ENCODE measurements around the gene CHMP2A. TPM values are rescaled to one million over a fixed set of nuclear protein-coding genes. Genes with fewer than 3 reads are reported as not detected.
"Not testable (repeated sequence)": the region's sequence is repeated elsewhere in the genome, so short reads cannot be mapped to it uniquely, and the experiment has no call there.

CHMP2A gene
- total RNA-seq, 4 donors from 2014 or later, result 100.0 to 155 (median 126) TPM

- TF ChIP-seq CTCF (IDR thresholded peaks at IDR 0.05) (peak in 1 of 4 experiments; percentile 12), POLR2AphosphoS5 (IDR thresholded peaks at IDR 0.05) (no peak)
- peak overlapping the region; percentile 86 to 97 (median 94) for H3K27ac ChIP-seq
- 0% methylated on average over 5 of the region's 92 CpGs; no CpG with 5 or more reads in 1 of the 2 donors for WGBS, 2 donors (ENCODE audit: low coverage in 1 of 2)
- peaks cover 9 to 43% of the 10 kb centered on the region in 2 donors for H3K36me3 ChIP-seq
- H3K4me3 ChIP-seq, result peak overlapping the region; percentile 76 to 86
- peak; percentile 60 for ATAC-seq
- H3K4me1 ChIP-seq, result peaks cover 5 to 53% (median 22%) of the 10 kb centered on the region in 3 donors
- no peaks in the 10 kb centered on the region for H3K9me3 ChIP-seq
- peaks cover 9% of the 10 kb centered on the region for H3K27me3 ChIP-seq
Observed at GRCh38 chr19:58544591-58545285, 10.2 kb downstream of the CHMP2A start.

GRCh38 chr19:58543826-58544590 lies 10.9 kb downstream of the CHMP2A start, which contains the start of gene TRIM28:
TRIM28 (plus strand) TSS chr19:58544064; CDS start chr19:58544758, 694 bp downstream.
- Histone ChIP-seq H3K36me3 (peaks cover 7 to 36% of the 10 kb centered on the region in 2 donors), H3K27me3 (peaks cover 16% of the 10 kb centered on the region), H3K4me3 (peak within 1 kb of the TSS; percentile 76 to 86), H3K4me1 (peaks cover 5 to 49% (median 22%) of the 10 kb centered on the region in 3 donors), H3K9me3 (no peaks in the 10 kb centered on the region), H3K27ac (peak within 1 kb of the TSS; percentile 86 to 97 (median 94))
- WGBS, 2 donors (ENCODE audit: low coverage in 1 of 2), result 0 to 7% methylated on average over 3 to 5 of the region's 73 CpGs
- peak; percentile 97 for ATAC-seq
- peak; percentile 99 for TF ChIP-seq POLR2A (IDR thresholded peaks at IDR 0.05)
- peak; percentile 98 for TF ChIP-seq POLR2AphosphoS5 (IDR thresholded peaks at IDR 0.05)
- TF ChIP-seq EP300 (IDR thresholded peaks at IDR 0.05), result no peak
- TF ChIP-seq CTCF (IDR thresholded peaks at IDR 0.05), result peak in 2 of 4 experiments; percentile 5 to 26

GRCh38 chr19:58542641-58543372 lies 12.1 kb downstream of the CHMP2A start:
- H3K36me3 ChIP-seq, result peaks cover 0 to 24% of the 10 kb centered on the region in 2 donors
- WGBS, 2 donors (ENCODE audit: low coverage in 1 of 2), result 75 to 84% methylated on average over 3 to 5 of the region's 18 CpGs
- H3K27ac ChIP-seq, result peak overlapping the region; percentile 86 to 97 (median 94)
- peaks cover 5 to 47% (median 27%) of the 10 kb centered on the region in 3 donors for H3K4me1 ChIP-seq
- ATAC-seq, H3K9me3 ChIP-seq: not testable (repeated sequence)
- peak overlapping the region in 1 of 2 donors; percentile 86 for H3K4me3 ChIP-seq
- peaks cover 28% of the 10 kb centered on the region for H3K27me3 ChIP-seq

GRCh38 chr19:58539169-58539559 lies 15.7 kb downstream of the CHMP2A start:
- H3K27ac ChIP-seq, H3K36me3 ChIP-seq, ATAC-seq, H3K4me3 ChIP-seq, H3K9me3 ChIP-seq: not testable (repeated sequence)
- Histone ChIP-seq H3K4me1 (peaks cover 0 to 18% (median 5%) of the 10 kb centered on the region in 3 donors), H3K27me3 (peaks cover 44% of the 10 kb centered on the region)

GRCh38 chr19:58538257-58539168 lies 16.4 kb downstream of the CHMP2A start:
- peaks cover 44% of the 10 kb centered on the region for H3K27me3 ChIP-seq
- WGBS, 2 donors (ENCODE audit: low coverage in 1 of 2), result 0 to 10% methylated on average over 1 to 7 of the region's 55 CpGs
- TF ChIP-seq EP300 (IDR thresholded peaks at IDR 0.05) (no peak), POLR2AphosphoS5 (IDR thresholded peaks at IDR 0.05) (no peak)
- H3K9me3 ChIP-seq, result no peaks in the 10 kb centered on the region
- H3K4me3 ChIP-seq, result peak overlapping the region in 1 of 2 donors; percentile 40
- peaks cover 0 to 15% (median 5%) of the 10 kb centered on the region in 3 donors for H3K4me1 ChIP-seq
- H3K36me3 ChIP-seq, result no peaks in the 10 kb centered on the region
- ATAC-seq, result peak; percentile 31
- peak overlapping the region in 1 of 4 donors; percentile 37 for H3K27ac ChIP-seq

Data from gastroesophageal sphincter (tissue), 4 donors.